Adrenal gland (tissue), 12 donors: Measurements from ENCODE around the gene NFIL3. TPM values are rescaled to one million over a fixed set of nuclear protein-coding genes. Genes with fewer than 3 reads are reported as not detected.

Experiments used
- DNase-seq, 7 donors: peaks; one replicate each; pipeline ENCODE4 v3.0.0-alpha.2; 2019 to 2020
- H3K27ac ChIP-seq, 5 donors: fragments of 200-600 bp; sonication (generic) in 4 of 5; 1 replicate in 3 of 5; 2 replicates in 2 of 5; pipeline versions ENCODE4 v1.5.1 to v1.8.0; 2016 to 2020; ENCODE audit warnings: mild to moderate bottlenecking in 1 of 5
- H3K27me3 ChIP-seq: fragments of 200-600 bp; 2 replicates; pipeline ENCODE4 v1.8.0; 2021
- H3K36me3 ChIP-seq, 2 donors: fragments of 200-600 bp; replicated peaks in 1 of 2; 1 replicate in 1 of 2; 2 replicates in 1 of 2; pipeline versions ENCODE4 v1.5.1 to v1.8.0; 2018 to 2022
- H3K4me1 ChIP-seq, 2 donors: fragments of 200-600 bp; replicated peaks in 1 of 2; 1 replicate in 1 of 2; 2 replicates in 1 of 2; pipeline versions ENCODE4 v1.5.1 to v1.8.0; 2018 to 2021
- H3K4me3 ChIP-seq, 4 donors: fragments of 200-600 bp; sonication (generic) in 3 of 4; one replicate each; pipeline ENCODE4 v1.5.1; 2016 to 2018
- H3K9me3 ChIP-seq, 3 donors: fragments of 200-600 bp; sonication (generic) in 1 of 3; replicated peaks in 1 of 3; 1 replicate in 2 of 3; 2 replicates in 1 of 3; pipeline versions ENCODE4 v1.5.1 to v1.8.0; 2016 to 2021
- POLR2A ChIP-seq, 2 donors: fragments of 450-650 bp; IDR thresholded peaks; one replicate each; pipeline ENCODE4 v1.6.1; 2017; ENCODE audit warnings: antibody characterized with exemption in 2 of 2, mild to moderate bottlenecking in 2 of 2, moderate library complexity in 1 of 2
- WGBS, 4 donors: extraction: QIAGEN DNeasy Blood & Tissue Kit in 2 of 4; methylation state at CpG; one replicate each; pipeline versions ENCODE4 v1.1.5 to v1.1.7; 2013 to 2017; 5-methylcytosine and 5-hydroxymethylcytosine counted together
- intact Hi-C, 2 donors: fragments of 100-400 bp; cut with DNase I; formaldehyde crosslinking; loops; one replicate each; pipeline versions ENCODE4 v1.14.1 to v1.15.0; 2022 to 2023
- polyA plus RNA-seq, 3 donors: library from polyadenylated mRNA; stranded (reverse); fragments of 200-250 nt in 2 of 3; fragments of 350-450 nt in 1 of 3; fragmentation: Illumina TruSeq in 1 of 3; extraction: RNeasy Lipid Tissue Mini Kit (QIAGEN cat#74804) in 1 of 3; gene quantifications; one replicate each; pipeline ENCODE4 v1.2.3, GENCODE V29; 2013 to 2014
- total RNA-seq, 9 donors: library from RNA; depleted of rRNA in 4 of 9; stranded (reverse); fragments of >200 nt in 4 of 9; fragments of 120-200 nt in 1 of 9; fragmentation: NEBNext Ultra II Directional in 1 of 9; extraction: Animal tissue kit (Norgen Biotek cat#: 25700) in 1 of 9; gene quantifications; one replicate each; pipeline versions ENCODE4 v1.1.0 to v1.2.4, GENCODE V29; 2013 to 2023
- TF ChIP-seq, protein P1 (sequence below), 6 experiments: fragments of 450-650 bp in 4 of 6; fragments of 200-600 bp in 2 of 6; sonication (generic) in 1 of 6; IDR thresholded peaks; 1 replicate in 5 of 6; 2 replicates in 1 of 6; pipeline versions ENCODE4 v1.5.1 to v1.8.0; 2016 to 2021; ENCODE audit warnings: antibody characterized with exemption in 6 of 6, mild to moderate bottlenecking in 2 of 6, moderate library complexity in 1 of 6
- donor health status: healthy with polysubstance abuse.
- donor health status: Bipolar disorder and iron deficiency.
- donor health status: DM: yes; HTN: yes; CAD: no.
- donor health status: DM: no; HTN: no; CAD: no.
- donor health status: DM: no; HTN: no; CAD: no.
- donor health status: DM: yes; HTN: yes; CAD: no.

The NFIL3 gene
- total and polyA plus RNA-seq, 12 donors: 8.7 to 74.5 (median 27.3) TPM

DNA sequence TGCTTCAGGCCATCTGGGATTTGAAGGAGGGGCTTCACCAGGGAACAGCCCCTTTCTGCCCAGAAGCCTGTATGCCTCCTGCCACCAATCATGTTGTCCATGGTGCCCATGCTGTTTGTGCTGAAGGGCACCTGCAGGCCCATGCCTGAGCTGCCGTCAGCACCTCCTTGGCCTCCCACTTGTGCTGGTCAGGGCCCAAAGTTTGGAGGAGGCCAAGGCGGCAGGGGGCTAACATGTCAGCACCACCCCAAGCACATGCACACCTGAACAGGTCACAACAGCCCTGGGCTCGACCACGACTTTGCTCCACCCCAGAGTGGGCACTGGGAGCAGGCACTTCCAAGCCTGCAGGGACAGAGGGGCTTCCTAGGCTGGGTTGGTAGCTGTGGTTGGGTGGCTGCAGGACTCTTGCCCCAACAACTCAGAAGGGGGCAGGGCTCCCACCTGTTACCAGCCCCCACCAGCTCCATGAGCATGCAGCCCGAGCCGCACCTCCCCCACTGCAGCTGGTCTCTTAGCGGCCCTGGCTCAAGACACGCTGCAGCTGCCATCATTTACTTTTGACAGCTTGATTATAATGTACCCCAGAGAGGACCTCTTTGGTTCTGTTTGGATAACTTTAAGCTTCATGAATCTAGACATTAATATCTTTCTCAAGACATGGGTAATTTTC lies 19.8 kb upstream of the NFIL3 start:
- Histone ChIP-seq H3K36me3 (no peaks in the 10 kb centered on the region), H3K27ac (no peak overlapping the region), H3K9me3 (no peaks in the 10 kb centered on the region), H3K4me1 (no peaks in the 10 kb centered on the region), H3K27me3 (no peaks in the 10 kb centered on the region), H3K4me3 (no peak overlapping the region)
- no peak for DNase-seq
- intact Hi-C loops: no loop called here
- TF ChIP-seq, protein P1, sequence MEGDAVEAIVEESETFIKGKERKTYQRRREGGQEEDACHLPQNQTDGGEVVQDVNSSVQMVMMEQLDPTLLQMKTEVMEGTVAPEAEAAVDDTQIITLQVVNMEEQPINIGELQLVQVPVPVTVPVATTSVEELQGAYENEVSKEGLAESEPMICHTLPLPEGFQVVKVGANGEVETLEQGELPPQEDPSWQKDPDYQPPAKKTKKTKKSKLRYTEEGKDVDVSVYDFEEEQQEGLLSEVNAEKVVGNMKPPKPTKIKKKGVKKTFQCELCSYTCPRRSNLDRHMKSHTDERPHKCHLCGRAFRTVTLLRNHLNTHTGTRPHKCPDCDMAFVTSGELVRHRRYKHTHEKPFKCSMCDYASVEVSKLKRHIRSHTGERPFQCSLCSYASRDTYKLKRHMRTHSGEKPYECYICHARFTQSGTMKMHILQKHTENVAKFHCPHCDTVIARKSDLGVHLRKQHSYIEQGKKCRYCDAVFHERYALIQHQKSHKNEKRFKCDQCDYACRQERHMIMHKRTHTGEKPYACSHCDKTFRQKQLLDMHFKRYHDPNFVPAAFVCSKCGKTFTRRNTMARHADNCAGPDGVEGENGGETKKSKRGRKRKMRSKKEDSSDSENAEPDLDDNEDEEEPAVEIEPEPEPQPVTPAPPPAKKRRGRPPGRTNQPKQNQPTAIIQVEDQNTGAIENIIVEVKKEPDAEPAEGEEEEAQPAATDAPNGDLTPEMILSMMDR (IDR thresholded peaks at IDR 0.05): no peak
- no peak for TF ChIP-seq POLR2A (IDR thresholded peaks at IDR 0.05)
- 72 to 88% (median 79%) methylated on average over 7 to 8 of the region's 8 CpGs for WGBS, 4 donors

DNA sequence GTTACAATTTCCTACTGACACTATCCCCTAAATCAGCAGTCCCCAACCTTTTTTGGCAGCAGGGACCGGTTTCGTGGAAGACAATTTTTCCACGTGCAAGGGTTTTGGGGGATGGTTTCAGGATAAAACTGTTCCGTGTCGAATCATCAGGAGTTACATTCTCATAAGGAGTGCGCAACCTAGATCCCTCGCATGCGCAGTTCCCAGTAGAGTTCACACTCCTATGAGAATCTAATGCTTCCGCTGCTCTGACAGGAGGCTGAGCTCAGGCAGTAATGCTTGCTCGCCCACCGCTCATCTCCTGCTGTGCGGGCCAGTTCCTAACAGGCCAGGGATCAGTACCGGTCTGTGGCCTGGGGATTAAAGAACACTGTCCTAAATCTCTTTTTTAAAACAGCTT lies 13.2 kb upstream of the NFIL3 start:
- no peak for DNase-seq
- Histone ChIP-seq H3K9me3 (no peaks in the 10 kb centered on the region), H3K27me3 (no peaks in the 10 kb centered on the region), H3K36me3 (no peaks in the 10 kb centered on the region), H3K4me3 (no peak overlapping the region), H3K27ac (no peak overlapping the region), H3K4me1 (no peaks in the 10 kb centered on the region)
- intact Hi-C loops: loop anchor here (10.0 kb wide), 3 partner anchors 342 to 522 kb away; no protein-coding TSS in a partner anchor
- WGBS, 4 donors: 82 to 91% (median 88%) methylated on average over 13 of the region's 13 CpGs
- TF ChIP-seq, protein P1 (IDR thresholded peaks at IDR 0.05): no peak
- no peak for TF ChIP-seq POLR2A (IDR thresholded peaks at IDR 0.05)

DNA sequence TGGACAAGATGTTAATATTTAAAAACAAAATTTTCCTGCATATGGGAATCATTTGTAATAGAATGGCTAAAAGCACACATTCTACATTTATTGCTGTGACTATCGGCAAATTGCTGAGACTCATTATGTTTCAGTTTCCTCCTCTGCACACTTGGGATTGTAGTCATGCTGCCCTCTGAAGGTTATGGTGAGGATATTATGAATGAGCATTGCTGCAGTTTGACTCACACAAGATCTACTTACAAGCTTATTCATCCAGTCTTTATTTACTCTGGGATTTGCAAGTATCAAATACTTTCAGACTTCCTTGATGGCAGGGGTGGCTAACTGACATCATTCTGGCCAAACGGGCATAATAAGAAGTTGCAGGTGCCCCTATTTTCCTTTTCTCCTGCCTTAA lies 9.5 kb upstream of the NFIL3 start:
- no peaks in the 10 kb centered on the region for H3K27me3 ChIP-seq
- peak in 3 of 7 donors; percentile 43 to 48 (median 47) for DNase-seq
- no peaks in the 10 kb centered on the region for H3K9me3 ChIP-seq
- intact Hi-C loops: loop anchor here (5.0 to 10.0 kb wide), 5 partner anchors 338 to 518 kb away; no protein-coding TSS in a partner anchor
- H3K4me3 ChIP-seq: no peak overlapping the region
- TF ChIP-seq, protein P1 (IDR thresholded peaks at IDR 0.05): peak in 5 of 6 experiments; percentile 53 to 63 (median 60)
- TF ChIP-seq POLR2A (IDR thresholded peaks at IDR 0.05): no peak
- H3K36me3 ChIP-seq: no peaks in the 10 kb centered on the region
- 13 to 27% (median 20%) methylated on average over 2 of the region's 2 CpGs for WGBS, 4 donors
- H3K27ac ChIP-seq: no peak overlapping the region
- no peaks in the 10 kb centered on the region for H3K4me1 ChIP-seq

DNA sequence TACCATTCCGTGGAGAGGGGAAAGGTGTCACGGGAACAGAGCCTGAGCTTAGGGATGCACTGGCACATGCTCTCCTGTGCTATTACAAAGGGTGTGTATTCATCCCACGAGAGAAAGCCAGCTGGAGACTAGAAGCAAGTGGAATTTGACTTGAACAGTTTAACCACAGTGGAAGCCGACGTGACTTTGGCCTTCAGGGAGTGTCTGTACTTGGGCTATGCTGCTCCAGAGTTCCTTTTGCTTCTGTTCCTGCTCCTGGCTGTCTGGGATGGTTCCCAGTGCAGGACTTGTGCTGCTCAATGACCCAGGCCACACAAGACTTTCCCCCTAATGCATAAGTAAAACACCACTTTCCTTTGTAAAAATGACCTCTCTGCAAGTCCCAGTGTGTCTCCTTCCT lies 7.9 kb upstream of the NFIL3 start:
- Histone ChIP-seq H3K4me3 (no peak overlapping the region), H3K4me1 (no peaks in the 10 kb centered on the region), H3K27me3 (no peaks in the 10 kb centered on the region), H3K9me3 (no peaks in the 10 kb centered on the region), H3K36me3 (no peaks in the 10 kb centered on the region), H3K27ac (no peak overlapping the region)
- TF ChIP-seq, protein P1 (IDR thresholded peaks at IDR 0.05): no peak
- no peak for TF ChIP-seq POLR2A (IDR thresholded peaks at IDR 0.05)
- no peak for DNase-seq
- 84 to 89% (median 87%) methylated on average over 5 of the region's 5 CpGs for WGBS, 4 donors
- intact Hi-C loops: loop anchor here (5.0 to 10.0 kb wide), 5 partner anchors 337 to 517 kb away; no protein-coding TSS in a partner anchor
